DND-41 (cell line): ENCODE results near the gene ASB13.

Experiments used
- EZH2 ChIP-seq: IDR thresholded peaks from 3 replicates; pipeline ENCODE4 v1.6.1; 2012; ENCODE audit warnings: borderline replicate concordance, low read depth, mild to moderate bottlenecking, moderate library complexity, low read length, inconsistent platforms; ENCODE audit not compliant: severe bottlenecking
- TF ChIP-seq, protein P1 (sequence below): IDR thresholded peaks from 2 replicates; pipeline ENCODE4 v1.5.1; 2012; ENCODE audit warnings: borderline replicate concordance, low read length, moderate library complexity, mild to moderate bottlenecking; ENCODE audit not compliant: poor library complexity, severe bottlenecking; ENCODE audit errors: extremely low read depth

DNA sequence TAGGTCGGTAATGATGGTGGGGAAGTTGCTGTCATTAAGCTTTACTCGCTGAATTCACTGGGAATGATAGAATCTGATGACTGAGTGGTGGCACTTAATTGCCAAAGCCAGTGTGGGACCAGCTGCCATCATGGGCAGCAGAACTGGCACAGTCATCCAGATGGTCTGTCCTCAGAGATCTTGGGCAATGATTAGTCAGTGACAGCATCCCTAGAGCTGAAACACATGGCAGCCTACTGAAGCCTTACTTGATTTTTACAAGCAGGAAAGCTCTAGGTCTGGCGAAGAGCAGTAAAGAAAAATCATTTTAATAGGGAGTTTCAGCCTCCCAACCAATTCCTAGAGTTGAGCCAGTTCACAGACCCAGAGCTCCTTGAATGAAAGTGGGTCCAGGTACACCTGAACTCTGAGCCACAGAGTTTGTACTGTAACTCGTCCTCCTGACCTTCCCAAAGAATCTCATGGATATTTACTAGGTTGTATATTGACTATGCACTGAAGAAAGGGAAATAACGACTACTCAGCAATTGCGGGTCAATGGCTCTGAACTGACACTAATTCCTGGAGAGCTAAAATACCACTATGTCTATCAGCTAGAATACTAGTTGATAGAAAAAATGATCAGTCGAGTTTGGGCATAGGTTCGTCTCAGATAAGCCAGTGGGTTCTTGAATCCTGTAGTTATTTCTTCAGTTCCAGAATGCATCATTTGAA is 4.4 kb upstream of the ASB13 start:
- TF ChIP-seq, protein P1, sequence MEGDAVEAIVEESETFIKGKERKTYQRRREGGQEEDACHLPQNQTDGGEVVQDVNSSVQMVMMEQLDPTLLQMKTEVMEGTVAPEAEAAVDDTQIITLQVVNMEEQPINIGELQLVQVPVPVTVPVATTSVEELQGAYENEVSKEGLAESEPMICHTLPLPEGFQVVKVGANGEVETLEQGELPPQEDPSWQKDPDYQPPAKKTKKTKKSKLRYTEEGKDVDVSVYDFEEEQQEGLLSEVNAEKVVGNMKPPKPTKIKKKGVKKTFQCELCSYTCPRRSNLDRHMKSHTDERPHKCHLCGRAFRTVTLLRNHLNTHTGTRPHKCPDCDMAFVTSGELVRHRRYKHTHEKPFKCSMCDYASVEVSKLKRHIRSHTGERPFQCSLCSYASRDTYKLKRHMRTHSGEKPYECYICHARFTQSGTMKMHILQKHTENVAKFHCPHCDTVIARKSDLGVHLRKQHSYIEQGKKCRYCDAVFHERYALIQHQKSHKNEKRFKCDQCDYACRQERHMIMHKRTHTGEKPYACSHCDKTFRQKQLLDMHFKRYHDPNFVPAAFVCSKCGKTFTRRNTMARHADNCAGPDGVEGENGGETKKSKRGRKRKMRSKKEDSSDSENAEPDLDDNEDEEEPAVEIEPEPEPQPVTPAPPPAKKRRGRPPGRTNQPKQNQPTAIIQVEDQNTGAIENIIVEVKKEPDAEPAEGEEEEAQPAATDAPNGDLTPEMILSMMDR, result no peak
- no peak for TF ChIP-seq EZH2
